Measurements from ENCODE around the gene ETNK2. TPM values are rescaled to one million over a fixed set of nuclear protein-coding genes. Genes with fewer than 3 reads are reported as not detected.

The ETNK2 gene
- total RNA-seq, 4 donors from 2014 or later: 5.6 to 15.3 (median 6.8) TPM

- intact Hi-C loops (cut with DNase I): loop anchor here (2.0 to 5.0 kb wide), 2 partner anchors 55 to 267 kb away; partner anchors contain the start of genes SNRPE and SOX13
Observed at GRCh38 chr1:204127597-204128242, 24.1 kb downstream of the ETNK2 start.

GRCh38 chr1:204126956-204127355 lies 24.9 kb downstream of the ETNK2 start:
- TF ChIP-seq POLR2A (IDR thresholded peaks at IDR 0.05; ENCODE audit: low read depth) (no peak), EP300 (IDR thresholded peaks at IDR 0.05) (no peak), POLR2AphosphoS5 (IDR thresholded peaks at IDR 0.05) (no peak)
- Histone ChIP-seq H3K9me3 (no peaks in the 10 kb centered on the region), H3K36me3 (peaks cover 13 to 50% (median 35%) of the 10 kb centered on the region in 4 donors), H3K27ac (replicated peaks in 1 of 4) (peak overlapping the region; percentile 39 to 71 (median 56)), H3K4me3 (no peak overlapping the region), H3K4me1 (peaks cover 22 to 57% (median 54%) of the 10 kb centered on the region in 4 donors), H3K27me3 (no peaks in the 10 kb centered on the region)
- no peak for DNase-seq (ENCODE audit: extremely low spot score)
- intact Hi-C loops (cut with DNase I): loop anchor here (5.0 kb wide), 1 partner anchor 55 kb away; the partner anchor contains the start of gene SOX13
- 32% methylated on average over 7 of the region's 7 CpGs for WGBS

More at GRCh38 chr1:204127597-204128242, 24.1 kb downstream of the ETNK2 start:
- Histone ChIP-seq H3K4me3 (no peak overlapping the region), H3K4me1 (peaks cover 22 to 57% (median 54%) of the 10 kb centered on the region in 4 donors), H3K9me3 (no peaks in the 10 kb centered on the region), H3K27me3 (no peaks in the 10 kb centered on the region), H3K36me3 (peaks cover 11 to 42% (median 27%) of the 10 kb centered on the region in 4 donors), H3K27ac (replicated peaks in 1 of 4) (peak overlapping the region; percentile 39 to 71 (median 56))
- WGBS: 65% methylated on average over 4 of the region's 5 CpGs
- no peak for DNase-seq (ENCODE audit: extremely low spot score)
- TF ChIP-seq POLR2A (IDR thresholded peaks at IDR 0.05; ENCODE audit: low read depth): no peak
- TF ChIP-seq EP300 (IDR thresholded peaks at IDR 0.05): no peak
- peak in 1 of 2 donors; percentile 53 for TF ChIP-seq POLR2AphosphoS5 (IDR thresholded peaks at IDR 0.05)
- TF ChIP-seq CTCF (IDR thresholded peaks at IDR 0.05): peak; percentile 79 to 90 (median 83)

GRCh38 chr1:204126386-204126785 lies 25.5 kb downstream of the ETNK2 start:
- H3K36me3 ChIP-seq: peaks cover 13 to 56% (median 37%) of the 10 kb centered on the region in 4 donors
- H3K9me3 ChIP-seq: no peaks in the 10 kb centered on the region
- WGBS: 75% methylated on average over 8 of the region's 8 CpGs
- TF ChIP-seq POLR2AphosphoS5 (IDR thresholded peaks at IDR 0.05): no peak
- peaks cover 22 to 57% (median 54%) of the 10 kb centered on the region in 4 donors for H3K4me1 ChIP-seq
- H3K27ac ChIP-seq (replicated peaks in 1 of 4): peak overlapping the region in 3 of 4 donors; percentile 47 to 71 (median 65)
- intact Hi-C loops (cut with DNase I): loop anchor here (5.0 kb wide), 1 partner anchor 54 kb away; the partner anchor contains the start of gene SOX13
- H3K27me3 ChIP-seq: no peaks in the 10 kb centered on the region
- no peak overlapping the region for H3K4me3 ChIP-seq
- DNase-seq (ENCODE audit: extremely low spot score): no peak

- H3K36me3 ChIP-seq: peaks cover 13 to 61% (median 37%) of the 10 kb centered on the region in 4 donors
- H3K27ac ChIP-seq (replicated peaks in 1 of 4): peak overlapping the region in 2 of 4 donors; percentile 65 to 71
- H3K9me3 ChIP-seq: no peaks in the 10 kb centered on the region
- WGBS: 92% methylated on average over 18 of the region's 18 CpGs
- DNase-seq (ENCODE audit: extremely low spot score): no peak
- intact Hi-C loops (cut with DNase I): loop anchor here (5.0 kb wide), 1 partner anchor 54 kb away; the partner anchor contains the start of gene SOX13
- no peak overlapping the region for H3K4me3 ChIP-seq
- H3K4me1 ChIP-seq: peaks cover 22 to 52% (median 49%) of the 10 kb centered on the region in 4 donors
- no peaks in the 10 kb centered on the region for H3K27me3 ChIP-seq
- TF ChIP-seq POLR2AphosphoS5 (IDR thresholded peaks at IDR 0.05) (no peak), CTCF (IDR thresholded peaks at IDR 0.05) (no peak), EP300 (IDR thresholded peaks at IDR 0.05) (no peak), POLR2A (IDR thresholded peaks at IDR 0.05; ENCODE audit: low read depth) (no peak)
Observed at GRCh38 chr1:204125759-204126351, 26.0 kb downstream of the ETNK2 start.

- TF ChIP-seq POLR2A (IDR thresholded peaks at IDR 0.05; ENCODE audit: low read depth) (no peak), EP300 (IDR thresholded peaks at IDR 0.05) (no peak), CTCF (IDR thresholded peaks at IDR 0.05) (no peak), POLR2AphosphoS5 (IDR thresholded peaks at IDR 0.05) (no peak)
- Histone ChIP-seq H3K27ac (replicated peaks in 1 of 4) (no peak overlapping the region), H3K36me3 (peaks cover 13 to 71% (median 47%) of the 10 kb centered on the region in 4 donors), H3K9me3 (no peaks in the 10 kb centered on the region), H3K27me3 (no peaks in the 10 kb centered on the region), H3K4me1 (peaks cover 22 to 41% (median 39%) of the 10 kb centered on the region in 4 donors), H3K4me3 (no peak overlapping the region)
- DNase-seq (ENCODE audit: extremely low spot score): no peak
- WGBS: 91% methylated on average over 22 of the region's 22 CpGs
- intact Hi-C loops (cut with DNase I): loop anchor here (5.0 kb wide), 1 partner anchor 52 kb away; the partner anchor contains the start of gene SOX13
Observed at GRCh38 chr1:204124639-204125038, 27.2 kb downstream of the ETNK2 start.
